Activated T-cell treated with anti-CD3 and anti-CD28 coated beads, Interleukin-2, amount 50 U/mL, for 4 hours (primary cell): ENCODE results near the gene SOX13. TPM values are rescaled to one million over a fixed set of nuclear protein-coding genes. Genes with fewer than 3 reads are reported as not detected.

Experiments used
- ATAC-seq, 2 donors: fragments of 200-7000 bp; cut with Tn5 transposase; one replicate each; pipeline ENCODE4 v1.10.0; 2021
- DNase-seq: peaks from one replicate; pipeline ENCODE4 v3.0.0-alpha.2; 2020
- H3K27me3 Mint-ChIP-seq: one replicate; pipeline ENCODE4 v1.8.0; 2021; ENCODE audit warnings: low read depth, mixed read lengths
- H3K36me3 Mint-ChIP-seq: one replicate; pipeline ENCODE4 v1.8.0; 2022; ENCODE audit warnings: mixed read lengths; ENCODE audit not compliant: insufficient read depth
- H3K4me1 Mint-ChIP-seq: one replicate; pipeline ENCODE4 v1.8.0; 2021; ENCODE audit warnings: low read depth, mixed read lengths
- H3K4me3 Mint-ChIP-seq: one replicate; pipeline ENCODE4 v1.8.0; 2021; ENCODE audit warnings: mild to moderate bottlenecking, moderate library complexity, mixed read lengths
- H3K9me3 Mint-ChIP-seq: one replicate; pipeline ENCODE4 v1.8.0; 2021; ENCODE audit warnings: mixed read lengths
- total RNA-seq, 3 donors: library from RNA; stranded (reverse); gene quantifications; one replicate each; pipeline ENCODE4 v1.2.1, GENCODE V29; 2021

Gene SOX13
- total RNA-seq, 3 donors from 2014 or later: 0.33 to 1.4 (median 1.0) TPM

DNA sequence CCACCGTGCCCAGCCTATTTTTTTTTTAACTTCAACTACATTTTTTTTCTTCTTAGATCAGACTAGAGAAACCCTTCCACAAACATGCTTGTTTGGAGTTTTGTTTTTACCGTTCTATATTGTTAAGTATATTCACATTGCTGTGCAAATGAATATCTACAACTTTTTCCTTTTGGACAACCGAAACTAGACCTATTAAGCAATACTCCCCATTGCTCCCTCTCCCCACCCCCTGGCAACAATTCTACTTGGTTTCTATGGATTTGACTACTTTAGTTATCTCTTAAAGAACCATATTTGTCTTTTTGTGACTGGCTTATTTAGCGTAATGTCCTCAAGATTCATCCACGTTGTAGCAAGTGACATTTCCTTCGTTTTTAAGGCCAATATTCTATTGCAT lies 59.8 kb downstream of the SOX13 start:
- no peak overlapping the region for H3K4me3 Mint-ChIP-seq
- no peak for DNase-seq

DNA sequence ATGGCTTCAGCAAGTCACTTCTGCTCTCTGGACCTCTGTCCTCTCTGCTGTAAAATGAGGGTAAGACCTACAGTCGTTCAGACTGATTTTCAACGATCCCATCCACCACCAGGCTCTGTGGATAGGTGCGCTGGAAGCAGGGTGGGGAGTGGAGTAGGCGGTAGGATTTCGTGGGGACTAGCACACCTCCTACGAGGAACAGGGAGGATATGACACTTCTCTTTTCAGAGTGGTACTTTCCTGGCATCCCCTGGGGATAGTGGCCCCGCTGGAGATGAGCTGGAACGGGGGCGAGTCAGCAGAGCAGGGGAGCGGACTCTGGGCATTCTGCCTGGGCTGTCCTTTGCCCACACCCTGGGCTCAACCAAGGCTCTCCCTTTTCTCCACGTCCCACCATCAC lies 61.2 kb downstream of the SOX13 start:
- peaks cover 3% of the 10 kb centered on the region for H3K4me1 Mint-ChIP-seq

More for the DNA sequence above, 59.8 kb downstream of the SOX13 start:
- Mint-ChIP-seq H3K9me3 (no peaks in the 10 kb centered on the region), H3K36me3 (no peaks in the 10 kb centered on the region), H3K27me3 (no peaks in the 10 kb centered on the region), H3K4me1 (peaks cover 13% of the 10 kb centered on the region)
- no peak for ATAC-seq

DNA sequence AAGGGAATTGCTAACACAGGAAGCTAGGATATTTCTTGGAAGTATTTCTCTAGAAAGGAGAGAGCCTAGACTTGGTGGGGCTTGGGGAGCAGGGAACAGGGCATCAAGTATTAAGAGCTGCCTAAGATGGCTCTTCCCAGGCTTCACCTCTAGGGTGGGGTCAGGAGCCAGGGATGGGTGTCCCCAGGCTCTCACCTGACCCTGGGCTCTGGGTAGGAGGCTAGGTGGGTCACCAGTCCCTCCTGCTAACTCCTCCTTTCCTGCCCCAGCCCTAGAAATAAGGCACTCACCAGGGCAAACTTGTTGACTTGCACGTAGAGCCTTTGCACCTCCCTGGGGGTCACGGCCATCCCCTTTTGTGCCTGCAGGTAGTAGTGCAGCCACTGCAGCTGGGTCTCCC lies 63.9 kb downstream of the SOX13 start:
- no peak for DNase-seq
- Mint-ChIP-seq H3K4me3 (no peak overlapping the region), H3K4me1 (no peaks in the 10 kb centered on the region), H3K36me3 (peaks cover 7% of the 10 kb centered on the region), H3K27me3 (no peaks in the 10 kb centered on the region), H3K9me3 (no peaks in the 10 kb centered on the region)
- ATAC-seq: no peak

More for the DNA sequence above, 61.2 kb downstream of the SOX13 start:
- Mint-ChIP-seq H3K27me3 (no peaks in the 10 kb centered on the region), H3K4me3 (no peak overlapping the region), H3K9me3 (no peaks in the 10 kb centered on the region), H3K36me3 (peaks cover 3% of the 10 kb centered on the region)
- ATAC-seq: no peak
- no peak for DNase-seq

DNA sequence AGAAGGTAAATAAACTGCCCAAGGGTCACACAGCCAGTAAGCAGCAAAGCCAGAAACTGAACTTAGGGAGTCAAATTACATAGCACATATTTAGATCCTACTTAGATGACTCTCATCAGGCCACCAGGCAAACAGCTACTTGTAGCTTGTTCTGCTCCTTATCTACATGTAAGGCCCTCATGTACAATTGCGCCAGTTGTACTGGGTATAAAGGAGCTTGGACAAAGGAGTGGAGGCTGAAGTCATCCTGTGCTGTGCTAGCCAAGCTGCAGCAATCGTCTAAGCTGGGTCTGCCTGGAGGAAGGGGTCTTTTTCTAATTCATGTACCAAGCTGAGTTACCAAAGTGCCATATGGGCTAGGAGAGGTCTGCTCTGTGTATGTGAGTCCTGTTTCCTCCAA lies 66.2 kb downstream of the SOX13 start:
- no peaks in the 10 kb centered on the region for H3K9me3 Mint-ChIP-seq
- ATAC-seq (no peak), DNase-seq (no peak)
- no peaks in the 10 kb centered on the region for H3K4me1 Mint-ChIP-seq
- H3K36me3 Mint-ChIP-seq: peaks cover 7% of the 10 kb centered on the region
- no peaks in the 10 kb centered on the region for H3K27me3 Mint-ChIP-seq
- no peak overlapping the region for H3K4me3 Mint-ChIP-seq

DNA sequence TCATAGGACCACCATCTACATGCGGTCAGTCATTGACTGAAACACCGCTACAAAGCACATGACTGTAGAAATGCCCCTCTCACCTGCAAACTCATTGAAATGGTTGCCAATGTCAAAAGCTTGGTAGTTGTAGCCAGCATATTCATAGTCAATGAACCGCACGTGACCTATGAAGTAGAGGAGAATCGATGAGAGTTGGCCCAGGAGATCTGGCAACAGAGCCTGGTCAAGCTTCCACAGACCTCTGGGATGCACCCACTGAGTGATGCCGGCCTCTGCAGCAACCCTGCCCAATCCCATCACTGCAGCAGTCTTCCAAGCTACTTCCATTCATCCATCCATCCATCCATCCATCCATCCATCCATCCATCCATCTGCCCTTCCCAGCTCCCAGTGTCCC lies 67.0 kb downstream of the SOX13 start:
- H3K9me3 Mint-ChIP-seq: no peaks in the 10 kb centered on the region
- DNase-seq (no peak), ATAC-seq (no peak)
- peaks cover 7% of the 10 kb centered on the region for H3K36me3 Mint-ChIP-seq
- H3K27me3 Mint-ChIP-seq: no peaks in the 10 kb centered on the region
- H3K4me3 Mint-ChIP-seq: no peak overlapping the region
- no peaks in the 10 kb centered on the region for H3K4me1 Mint-ChIP-seq

DNA sequence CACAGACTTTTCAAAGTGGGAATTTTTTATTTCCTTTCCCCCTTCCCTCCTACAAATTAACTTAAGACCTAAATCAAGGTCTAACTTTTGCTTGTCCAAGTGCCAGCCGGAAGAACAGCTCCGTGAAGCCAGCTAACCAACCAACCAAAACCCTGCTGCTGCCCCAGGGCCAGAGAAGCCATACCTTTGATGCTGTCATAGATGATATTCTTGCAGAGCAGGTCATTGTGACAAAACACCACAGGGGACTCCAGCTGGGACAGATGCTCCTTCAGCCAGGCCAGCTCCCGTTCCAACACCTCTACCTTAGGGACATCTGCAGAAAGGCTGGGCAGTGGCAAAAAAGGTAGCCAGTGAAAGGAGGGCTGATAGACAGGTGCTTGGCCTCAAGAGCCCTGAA lies 68.2 kb downstream of the SOX13 start:
- H3K4me3 Mint-ChIP-seq: no peak overlapping the region
- ATAC-seq (no peak), DNase-seq (no peak)
- peaks cover 7% of the 10 kb centered on the region for H3K36me3 Mint-ChIP-seq
- no peaks in the 10 kb centered on the region for H3K9me3 Mint-ChIP-seq
- no peaks in the 10 kb centered on the region for H3K27me3 Mint-ChIP-seq
- H3K4me1 Mint-ChIP-seq: no peaks in the 10 kb centered on the region

DNA sequence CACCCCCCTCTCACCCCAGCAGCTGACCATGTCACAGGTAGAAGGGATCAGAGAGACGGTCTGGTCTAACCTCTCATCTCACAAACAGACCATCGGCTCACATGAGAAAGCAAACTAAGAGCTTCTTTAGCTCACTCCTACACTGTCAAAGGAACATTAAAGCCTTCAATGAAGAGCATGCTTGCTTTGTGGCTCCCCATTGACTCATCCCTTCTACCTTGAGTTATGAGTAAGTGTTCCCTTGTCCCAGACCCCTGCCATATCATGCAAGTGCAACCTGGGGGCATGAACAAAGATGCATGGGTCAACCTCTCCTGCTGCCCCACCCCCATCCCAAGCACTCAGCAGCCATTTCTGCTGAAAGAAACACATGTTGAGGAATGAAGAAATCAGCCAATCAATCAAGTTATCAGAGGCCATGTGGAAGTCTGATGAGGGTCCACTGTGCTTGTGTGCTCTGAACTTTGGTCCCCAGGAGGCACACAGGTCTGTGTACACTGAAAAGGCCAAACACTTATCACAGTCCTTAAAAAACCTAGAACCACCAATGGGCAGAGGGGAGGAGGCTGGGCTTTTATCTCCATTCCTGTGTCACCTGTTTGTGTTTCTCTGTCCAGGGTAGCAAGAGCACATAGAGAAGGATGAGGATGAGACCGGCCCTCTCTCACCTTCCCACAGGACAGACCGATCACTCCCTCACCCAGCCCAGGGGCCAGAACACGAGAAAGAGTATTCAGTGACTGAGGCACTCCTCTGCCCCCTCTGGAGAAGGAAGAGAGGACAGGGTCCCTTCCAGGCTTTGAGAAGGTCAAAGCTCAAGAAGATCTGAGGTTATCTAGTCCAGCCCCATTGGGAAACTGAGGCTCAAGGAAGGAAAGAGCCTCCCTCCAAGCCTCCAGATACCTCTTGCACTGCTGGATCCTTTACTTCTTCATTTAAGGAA lies 69.4 kb downstream of the SOX13 start:
- no peaks in the 10 kb centered on the region for H3K9me3 Mint-ChIP-seq
- H3K4me1 Mint-ChIP-seq: no peaks in the 10 kb centered on the region
- DNase-seq (no peak), ATAC-seq (no peak)
- peaks cover 7% of the 10 kb centered on the region for H3K36me3 Mint-ChIP-seq
- no peaks in the 10 kb centered on the region for H3K27me3 Mint-ChIP-seq
- H3K4me3 Mint-ChIP-seq: no peak overlapping the region

DNA sequence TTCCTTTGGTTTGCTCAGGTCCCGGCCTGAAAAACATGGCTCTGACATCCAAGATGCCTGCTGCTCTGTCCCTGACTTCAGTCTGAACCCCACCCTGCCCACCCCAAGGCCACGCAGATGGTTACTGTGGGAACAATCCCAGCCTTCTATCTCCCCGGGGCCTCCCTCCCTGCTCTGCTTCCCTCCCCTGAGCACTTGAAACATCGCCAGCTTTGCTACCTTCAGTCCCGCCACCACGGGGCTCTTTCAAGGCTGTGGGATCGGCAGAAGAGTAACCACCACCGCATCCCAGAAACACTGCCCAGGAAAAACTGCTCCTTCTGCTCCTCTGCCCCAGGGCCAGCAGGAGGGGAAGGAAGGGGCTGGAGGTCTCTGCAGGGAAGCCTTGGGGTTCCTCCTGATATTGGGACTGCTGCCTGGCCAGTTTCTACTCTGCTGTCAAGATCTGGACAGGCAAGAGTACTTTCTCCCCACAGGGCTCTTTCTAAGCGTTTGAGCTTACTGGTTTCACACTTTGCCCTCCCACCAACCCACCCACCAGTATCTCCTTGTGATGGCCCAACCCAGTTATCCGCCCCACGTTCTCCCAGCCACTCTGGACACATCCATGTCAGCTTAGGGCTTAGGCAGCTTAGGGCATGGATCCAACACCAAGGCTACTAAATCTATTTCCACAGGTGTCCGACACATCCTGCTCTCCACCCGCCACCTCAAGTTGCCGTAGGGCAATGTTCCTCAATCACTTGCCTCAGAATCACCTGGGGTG lies 70.5 kb downstream of the SOX13 start:
- ATAC-seq: no peak
- DNase-seq: no peak
- peaks cover 7% of the 10 kb centered on the region for H3K36me3 Mint-ChIP-seq
- no peaks in the 10 kb centered on the region for H3K27me3 Mint-ChIP-seq
- no peaks in the 10 kb centered on the region for H3K4me1 Mint-ChIP-seq
- no peak overlapping the region for H3K4me3 Mint-ChIP-seq
- H3K9me3 Mint-ChIP-seq: no peaks in the 10 kb centered on the region

DNA sequence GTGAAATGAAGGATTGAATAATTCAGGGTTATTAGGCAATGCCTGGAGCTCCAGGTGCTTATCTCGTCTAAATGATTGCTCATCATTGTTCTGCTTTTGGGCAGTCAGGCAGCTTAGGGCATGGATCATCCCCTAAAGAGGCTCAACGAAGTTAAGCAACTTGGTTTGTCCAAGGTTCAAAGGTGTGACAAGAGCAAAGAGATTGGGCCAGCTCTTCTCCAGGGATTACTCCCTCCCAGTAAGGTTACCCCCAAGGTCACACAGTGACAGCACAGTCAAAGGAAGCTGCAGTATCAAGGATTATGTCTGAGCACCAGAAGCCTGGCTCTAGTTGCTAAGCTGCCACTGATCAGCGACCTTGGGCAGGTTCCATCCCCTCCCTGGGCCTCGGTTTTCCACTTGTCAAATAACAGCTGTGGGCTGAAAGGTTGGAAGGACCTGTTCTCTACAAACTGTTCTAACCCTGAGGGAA lies 72.2 kb downstream of the SOX13 start:
- Mint-ChIP-seq H3K4me3 (no peak overlapping the region), H3K9me3 (no peaks in the 10 kb centered on the region), H3K4me1 (no peaks in the 10 kb centered on the region), H3K36me3 (peaks cover 2% of the 10 kb centered on the region), H3K27me3 (no peaks in the 10 kb centered on the region)
- ATAC-seq (no peak), DNase-seq (no peak)

DNA sequence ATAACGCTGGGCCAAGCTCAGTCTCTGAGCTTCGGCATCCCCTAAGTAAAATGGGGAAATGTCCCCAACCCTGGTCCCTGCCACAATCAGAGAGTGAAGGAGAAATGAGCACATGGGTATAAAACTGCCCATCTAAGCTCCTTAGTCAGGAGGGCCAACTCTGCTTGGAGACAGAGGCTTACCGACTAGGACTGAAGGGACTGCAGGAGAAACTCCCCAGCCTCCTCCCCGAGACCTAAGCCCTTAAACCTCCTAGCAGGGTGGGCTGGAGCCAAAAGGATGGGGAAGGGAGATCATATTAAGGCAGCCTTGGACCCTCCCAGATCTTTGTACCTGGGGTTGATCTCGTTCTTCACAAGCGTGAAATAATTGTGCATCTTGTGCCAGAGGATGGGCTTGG lies 73.4 kb downstream of the SOX13 start:
- Mint-ChIP-seq H3K27me3 (no peaks in the 10 kb centered on the region), H3K4me3 (no peak overlapping the region), H3K4me1 (peaks cover 2% of the 10 kb centered on the region), H3K36me3 (no peaks in the 10 kb centered on the region), H3K9me3 (no peaks in the 10 kb centered on the region)
- no peak for DNase-seq
- no peak for ATAC-seq

DNA sequence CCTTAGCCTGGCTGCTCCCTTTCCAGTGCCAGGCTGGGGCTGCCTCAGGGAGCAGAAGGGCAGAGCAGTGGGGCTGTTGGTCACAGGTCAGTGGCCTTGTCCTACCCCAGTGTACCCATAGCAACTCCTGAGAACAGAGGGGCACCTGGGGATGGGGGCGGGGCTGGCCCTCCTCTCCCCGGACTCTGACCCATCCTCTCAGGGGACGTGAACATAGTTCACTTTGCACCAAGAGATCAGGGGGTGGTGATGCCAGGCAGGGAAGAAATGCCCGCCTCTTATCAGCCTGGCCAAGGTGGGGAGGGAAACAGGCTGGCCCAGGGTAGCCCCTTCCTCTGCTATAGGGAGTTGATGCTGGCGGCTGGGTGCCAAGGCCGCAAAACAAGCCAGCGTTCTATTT lies 74.0 kb downstream of the SOX13 start:
- Mint-ChIP-seq H3K9me3 (no peaks in the 10 kb centered on the region), H3K27me3 (no peaks in the 10 kb centered on the region), H3K4me3 (no peak overlapping the region), H3K4me1 (peaks cover 2% of the 10 kb centered on the region), H3K36me3 (no peaks in the 10 kb centered on the region)
- no peak for DNase-seq
- ATAC-seq: no peak

DNA sequence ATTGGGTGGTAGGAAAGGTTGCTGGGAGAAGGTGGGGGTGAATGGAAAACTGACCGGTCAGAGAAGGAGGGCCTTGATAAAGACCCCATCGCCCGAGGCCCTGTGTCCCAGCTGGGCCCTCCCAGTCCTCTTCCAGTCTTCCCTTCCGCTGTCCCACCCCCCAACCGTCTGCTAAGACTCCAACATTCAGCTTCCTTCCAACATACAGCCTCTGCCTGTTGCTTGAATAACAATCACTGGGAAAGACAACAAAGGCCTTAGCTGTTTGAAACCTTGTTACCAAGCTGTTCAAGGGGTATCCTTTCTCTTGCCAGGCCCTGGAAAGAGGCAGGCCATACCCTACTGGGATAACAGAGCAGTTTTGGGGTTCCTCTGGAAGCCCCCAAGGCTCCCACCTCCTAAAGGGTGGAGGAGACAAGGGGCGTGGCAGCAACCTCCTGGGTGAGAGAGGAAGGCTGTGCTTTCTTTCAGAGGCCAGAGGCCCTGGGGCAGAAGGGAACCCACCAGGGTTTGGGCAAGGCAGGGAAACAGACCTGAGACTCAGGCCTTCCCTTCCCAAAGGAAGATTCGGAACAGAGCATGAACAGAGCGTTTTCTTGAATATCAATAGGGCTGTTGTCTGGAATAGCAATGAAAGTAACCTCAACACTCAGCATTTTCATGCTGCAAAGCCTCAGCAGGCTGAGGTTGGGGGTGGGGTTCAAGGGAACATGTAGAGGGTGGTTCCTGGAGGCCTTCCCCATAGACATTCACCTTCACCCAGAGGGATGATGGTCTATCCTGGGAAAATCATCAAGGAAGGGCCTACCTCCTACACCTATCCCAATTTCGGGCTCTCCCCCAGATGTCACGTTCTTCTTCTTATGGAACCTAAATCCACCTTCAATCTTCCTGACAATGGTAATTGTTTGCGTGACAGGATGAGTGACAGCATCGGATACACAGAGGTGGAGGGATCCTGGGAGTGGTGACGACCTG lies 74.8 kb downstream of the SOX13 start:
- H3K27me3 Mint-ChIP-seq: no peaks in the 10 kb centered on the region
- ATAC-seq (no peak), DNase-seq (no peak)
- no peak overlapping the region for H3K4me3 Mint-ChIP-seq
- H3K4me1 Mint-ChIP-seq: peaks cover 2% of the 10 kb centered on the region
- no peaks in the 10 kb centered on the region for H3K36me3 Mint-ChIP-seq
- no peaks in the 10 kb centered on the region for H3K9me3 Mint-ChIP-seq

DNA sequence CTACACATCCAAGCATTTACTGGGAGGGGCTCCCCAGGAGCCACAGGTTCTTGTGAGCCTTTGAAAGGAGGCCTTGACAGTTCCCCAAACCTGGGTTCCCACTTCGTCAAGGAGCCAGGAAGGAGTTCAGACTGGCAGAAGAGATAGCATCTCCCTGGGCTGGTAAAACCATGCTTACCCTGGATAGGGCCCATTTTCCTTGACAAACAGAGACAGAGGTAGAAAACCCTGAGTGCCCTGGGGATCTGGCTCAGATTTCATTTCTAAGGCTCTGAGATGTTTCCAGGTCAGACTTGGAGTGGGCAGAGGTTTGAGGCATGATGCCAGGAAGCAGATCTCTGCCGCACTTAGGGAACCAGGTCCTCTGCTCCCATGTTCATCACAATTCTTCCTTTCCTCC lies 76.2 kb downstream of the SOX13 start:
- no peaks in the 10 kb centered on the region for H3K9me3 Mint-ChIP-seq
- H3K4me1 Mint-ChIP-seq: peaks cover 2% of the 10 kb centered on the region
- H3K27me3 Mint-ChIP-seq: no peaks in the 10 kb centered on the region
- H3K36me3 Mint-ChIP-seq: no peaks in the 10 kb centered on the region
- ATAC-seq (no peak), DNase-seq (no peak)
- H3K4me3 Mint-ChIP-seq: no peak overlapping the region
